HT1080 (cell line): ENCODE results near the gene NR4A1. TPM values are rescaled to one million over a fixed set of nuclear protein-coding genes. Genes with fewer than 3 reads are reported as not detected.

Experiments used
- DNase-seq: peaks from one replicate; pipeline ENCODE4 v3.0.0-alpha.2; 2015; ENCODE audit warnings: low read depth
- total RNA-seq: library from RNA; depleted of rRNA; stranded (reverse); fragments of >200 nt; shearing (Covaris generic); gene quantifications from 2 replicates; pipeline ENCODE4 v1.2.3, GENCODE V29; 2014

Gene NR4A1
- total RNA-seq, 1 experiment from 2014 or later, result 0.88 TPM

- DNase-seq, result no peak
Observed at GRCh38 chr12:52057638-52058576, 6.7 kb downstream of the NR4A1 start.

- no peak for DNase-seq
Observed at GRCh38 chr12:52058631-52059361, 7.6 kb downstream of the NR4A1 start.

GRCh38 chr12:52059582-52060497, 8.6 kb downstream of the NR4A1 start:
- DNase-seq, result no peak

- no peak for DNase-seq
Observed at GRCh38 chr12:52060498-52061177, 9.4 kb downstream of the NR4A1 start.

GRCh38 chr12:52061470-52062166, 10.4 kb downstream of the NR4A1 start:
- DNase-seq, result no peak

- no peak for DNase-seq
Observed at GRCh38 chr12:52062167-52063081, 11.2 kb downstream of the NR4A1 start.

GRCh38 chr12:52063082-52063924, 12.1 kb downstream of the NR4A1 start:
- DNase-seq, result no peak

GRCh38 chr12:52063981-52064649, 12.9 kb downstream of the NR4A1 start:
- DNase-seq, result peak; percentile 69

- peak; percentile 74 for DNase-seq
Observed at GRCh38 chr12:52066346-52067080, 15.3 kb downstream of the NR4A1 start.

GRCh38 chr12:52067081-52067374, 15.8 kb downstream of the NR4A1 start:
- no peak for DNase-seq

- DNase-seq, result peak; percentile 91
Observed at GRCh38 chr12:52069327-52070184, 18.3 kb downstream of the NR4A1 start, which contains the start of gene ATG101. TSS of gene ATG101 (plus strand) at chr12:52069978. CDS start at chr12:52073651, 3,673 bp downstream.

GRCh38 chr12:52070185-52070925, 19.1 kb downstream of the NR4A1 start:
- no peak for DNase-seq

- peak; percentile 16 for DNase-seq
Observed at GRCh38 chr12:52073531-52074381, 22.5 kb downstream of the NR4A1 start.
